Measurements from ENCODE around the gene FIS1.
"Not testable (repeated sequence)": the region's sequence is repeated elsewhere in the genome, so short reads cannot be mapped to it uniquely, and the experiment has no call there.

GRCh38 chr7:101285880-101286279 is 41.0 kb upstream of the FIS1 start:
- not testable (repeated sequence) for TF ChIP-seq POLR2A, CTCF (IDR thresholded peaks at IDR 0.05)

Data from Peyer's patch (tissue), 4 donors.